Glomerular visceral epithelial cell (primary cell): ENCODE results near the gene LMAN2.
"Not testable (repeated sequence)": the region's sequence is repeated elsewhere in the genome, so short reads cannot be mapped to it uniquely, and the experiment has no call there.

Source experiments
- DNase-seq: peaks from one replicate; pipeline ENCODE4 v3.0.0-alpha.2; 2016; ENCODE audit errors: extremely low spot score

The LMAN2 gene

GRCh38 chr5:177364159-177364962, 12.9 kb upstream of the LMAN2 start:
- DNase-seq = no peak

- DNase-seq = no peak
Observed at GRCh38 chr5:177363565-177363964, 12.1 kb upstream of the LMAN2 start.

- peak; percentile 41 for DNase-seq
Observed at GRCh38 chr5:177362610-177363507, 11.4 kb upstream of the LMAN2 start.

- DNase-seq = no peak
Observed at GRCh38 chr5:177362292-177362609, 10.8 kb upstream of the LMAN2 start.

GRCh38 chr5:177361418-177362291, 10.2 kb upstream of the LMAN2 start:
- DNase-seq = no peak

GRCh38 chr5:177360740-177361139, 9.3 kb upstream of the LMAN2 start:
- not testable (repeated sequence) for DNase-seq

- DNase-seq = no peak
Observed at GRCh38 chr5:177359860-177360259, 8.4 kb upstream of the LMAN2 start.

GRCh38 chr5:177359451-177359851, 8.0 kb upstream of the LMAN2 start:
- DNase-seq = no peak

GRCh38 chr5:177358370-177358819, 6.9 kb upstream of the LMAN2 start:
- no peak for DNase-seq

- DNase-seq = peak; percentile 28
Observed at GRCh38 chr5:177357459-177358351, 6.2 kb upstream of the LMAN2 start, which contains the start of gene RGS14. Gene RGS14 (plus strand): TSS chr5:177357924. CDS start chr5:177358025, 101 bp downstream.

- no peak for DNase-seq
Observed at GRCh38 chr5:177357146-177357458, 5.6 kb upstream of the LMAN2 start.

GRCh38 chr5:177356746-177357145, 5.3 kb upstream of the LMAN2 start:
- DNase-seq = no peak

- no peak for DNase-seq
Observed at GRCh38 chr5:177355868-177356168, 4.3 kb upstream of the LMAN2 start.

- no peak for DNase-seq
Observed at GRCh38 chr5:177355162-177355867, 3.8 kb upstream of the LMAN2 start.

- DNase-seq = no peak
Observed at GRCh38 chr5:177354711-177355110, 3.2 kb upstream of the LMAN2 start.

- no peak for DNase-seq
Observed at GRCh38 chr5:177354256-177354655, 2.8 kb upstream of the LMAN2 start.

GRCh38 chr5:177353093-177353492, 1.6 kb upstream of the LMAN2 start:
- DNase-seq = no peak

GRCh38 chr5:177350776-177351391, 584 bp downstream of the LMAN2 start:
- no peak for DNase-seq

- no peak for DNase-seq
Observed at GRCh38 chr5:177349762-177350161, 1.7 kb downstream of the LMAN2 start.

GRCh38 chr5:177349362-177349647, 2.2 kb downstream of the LMAN2 start:
- no peak for DNase-seq
